Measurements from ENCODE around the gene SART1. TPM values are rescaled to one million over a fixed set of nuclear protein-coding genes. Genes with fewer than 3 reads are reported as not detected.

Gene SART1
- total RNA-seq, 1 experiment from 2014 or later, result 74.6 TPM

DNA sequence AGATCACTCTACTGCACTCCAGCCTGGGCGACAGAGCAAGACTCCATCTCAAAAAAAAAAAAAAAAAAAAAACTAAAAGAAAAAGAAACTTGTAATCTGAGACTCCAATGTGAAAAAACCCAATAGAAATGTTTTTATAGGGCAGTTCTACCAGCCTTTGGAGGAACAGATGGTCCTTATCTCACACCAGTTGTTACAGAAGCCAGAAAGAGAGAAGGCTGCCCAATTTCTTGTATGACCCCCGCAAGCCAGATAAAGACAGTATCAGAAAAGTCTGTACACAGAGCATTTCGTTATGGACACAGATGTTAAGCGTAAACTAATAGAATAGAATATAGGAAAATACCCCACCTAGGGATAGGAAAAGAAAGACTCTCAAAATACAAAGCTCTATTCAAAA, 27.5 kb upstream of the SART1 start:
- H3K9me2 ChIP-seq (ENCODE audit: insufficient read depth), result no peaks in the 10 kb centered on the region
- H3K27ac ChIP-seq, result no peak overlapping the region
- no peak overlapping the region for H3K4me2 ChIP-seq
- H4K20me1 ChIP-seq (ENCODE audit: insufficient read depth), result no peaks in the 10 kb centered on the region
- H3K36me3 ChIP-seq (ENCODE audit: low read depth), result no peaks in the 10 kb centered on the region
- H2AFZ ChIP-seq, result no peak overlapping the region
- no peaks in the 10 kb centered on the region for H3K27me3 ChIP-seq (ENCODE audit: insufficient read depth, low read depth)
- H3K4me3 ChIP-seq, result no peak overlapping the region
- no TSS peak for BruUV-seq (replicated peaks)
- TF ChIP-seq CTCF (conservative IDR thresholded peaks at IDR 0.05) (no peak), EZH2 (IDR thresholded peaks at IDR 0.05; ENCODE audit: low read depth) (no peak)
- DNase-seq, result no peak
- intact Hi-C loops (cut with micrococcal nuclease; ENCODE audit: unreplicated experiment), result no loop called here
- H3K79me2 ChIP-seq (ENCODE audit: low read depth), result no peaks in the 10 kb centered on the region
- no peaks in the 10 kb centered on the region for H3K9me3 ChIP-seq (ENCODE audit: insufficient read depth, low read depth)
- POLR2A ChIA-PET (ENCODE audit: unreplicated experiment), result interaction anchor here (0.6 kb wide), 2 partner anchors 56 to 135 kb away, joined by 3 to 5 read pairs; no protein-coding TSS in a partner anchor
- no peaks in the 10 kb centered on the region for H3K4me1 ChIP-seq (replicated peaks; ENCODE audit: insufficient read depth)
- H3F3A ChIP-seq (ENCODE audit: insufficient read depth, low read depth), result peaks cover 5% of the 10 kb centered on the region; the same call in 1 of the 2 replicates
- CTCF ChIA-PET, result no interaction called here

DNA sequence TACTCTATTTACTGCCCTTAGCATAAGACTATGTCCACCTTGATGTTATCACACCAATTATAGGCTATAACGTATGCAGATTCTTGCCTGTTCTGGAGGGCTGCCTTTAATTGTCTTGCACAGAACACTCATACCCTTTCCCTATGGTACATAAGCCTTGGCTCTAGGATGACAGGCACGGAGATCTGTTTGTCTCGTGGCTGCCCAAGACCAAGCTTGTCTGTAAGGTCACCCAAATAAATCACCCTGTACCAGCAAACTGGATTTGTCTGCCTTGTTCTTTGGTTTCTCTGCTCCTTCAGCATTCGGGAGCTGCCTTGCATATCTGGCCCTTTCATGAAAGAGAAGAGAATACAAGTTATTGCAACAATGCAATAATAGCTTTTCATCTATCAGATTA, 23.8 kb upstream of the SART1 start:
- ChIA-PET POLR2A (ENCODE audit: unreplicated experiment) (interaction anchor here (1.0 kb wide), 1 partner anchor 47 kb away, joined by 4 read pairs; the partner anchor contains the start of gene CCDC85B), CTCF (no interaction called here)
- Histone ChIP-seq H3K27me3 (ENCODE audit: insufficient read depth, low read depth) (no peaks in the 10 kb centered on the region), H3K4me1 (replicated peaks; ENCODE audit: insufficient read depth) (no peaks in the 10 kb centered on the region), H3K9me3 (ENCODE audit: insufficient read depth, low read depth) (no peaks in the 10 kb centered on the region), H3K4me2 (no peak overlapping the region), H2AFZ (no peak overlapping the region), H3K79me2 (ENCODE audit: low read depth) (no peaks in the 10 kb centered on the region), H3K36me3 (ENCODE audit: low read depth) (no peaks in the 10 kb centered on the region), H3K27ac (no peak overlapping the region), H3K4me3 (no peak overlapping the region), H3F3A (ENCODE audit: insufficient read depth, low read depth) (no peaks in the 10 kb centered on the region), H4K20me1 (ENCODE audit: insufficient read depth) (no peaks in the 10 kb centered on the region), H3K9me2 (ENCODE audit: insufficient read depth) (no peaks in the 10 kb centered on the region)
- TF ChIP-seq EZH2 (IDR thresholded peaks at IDR 0.05; ENCODE audit: low read depth), result no peak
- no peak for TF ChIP-seq CTCF (conservative IDR thresholded peaks at IDR 0.05)
- intact Hi-C loops (cut with micrococcal nuclease; ENCODE audit: unreplicated experiment), result no loop called here
- BruUV-seq (replicated peaks), result no TSS peak
- no peak for DNase-seq

GRCh38 chr11:65941720-65942310, 19.7 kb upstream of the SART1 start:
- no peaks in the 10 kb centered on the region for H3K4me1 ChIP-seq (replicated peaks; ENCODE audit: insufficient read depth)
- no peaks in the 10 kb centered on the region for H3K36me3 ChIP-seq (ENCODE audit: low read depth)
- H3K27me3 ChIP-seq (ENCODE audit: insufficient read depth, low read depth), result no peaks in the 10 kb centered on the region
- H3K4me2 ChIP-seq, result no peak overlapping the region
- intact Hi-C loops (cut with micrococcal nuclease; ENCODE audit: unreplicated experiment), result no loop called here
- TF ChIP-seq CTCF (conservative IDR thresholded peaks at IDR 0.05) (no peak), EZH2 (IDR thresholded peaks at IDR 0.05; ENCODE audit: low read depth) (no peak)
- no TSS peak for BruUV-seq (replicated peaks)
- no peak overlapping the region for H3K27ac ChIP-seq
- H4K20me1 ChIP-seq (ENCODE audit: insufficient read depth), result no peaks in the 10 kb centered on the region
- no peak overlapping the region for H3K4me3 ChIP-seq
- H3K9me3 ChIP-seq (ENCODE audit: insufficient read depth, low read depth), result no peaks in the 10 kb centered on the region
- H3F3A ChIP-seq (ENCODE audit: insufficient read depth, low read depth), result no peaks in the 10 kb centered on the region
- POLR2A ChIA-PET (ENCODE audit: unreplicated experiment), result interaction anchor here (0.5 kb wide), 1 partner anchor 21 kb away, joined by 3 read pairs; no protein-coding TSS in a partner anchor
- DNase-seq, result no peak
- H3K79me2 ChIP-seq (ENCODE audit: low read depth), result no peaks in the 10 kb centered on the region
- H2AFZ ChIP-seq, result no peak overlapping the region
- CTCF ChIA-PET, result no interaction called here
- H3K9me2 ChIP-seq (ENCODE audit: insufficient read depth), result no peaks in the 10 kb centered on the region

All from PC-9 (cell line).